Stimulated activated CD8-positive, alpha-beta memory T cell treated with anti-CD3 and anti-CD28 coated beads, Interleukin-7, amount 100 ng/mL, for 48 hours (primary cell): Measurements from ENCODE around the gene SMIM29.
"Not testable (repeated sequence)": the region's sequence is repeated elsewhere in the genome, so short reads cannot be mapped to it uniquely, and the experiment has no call there.

Source experiments
- DNase-seq, 2 donors: peaks; one replicate each; pipeline ENCODE4 v3.0.0-alpha.2; 2020; ENCODE audit warnings: low read depth in 1 of 2; ENCODE audit errors: extremely low read depth in 1 of 2

The SMIM29 gene

GRCh38 chr6:34269658-34270341 is 21.0 kb upstream of the SMIM29 start:
- DNase-seq = not testable (repeated sequence)

- DNase-seq = not testable (repeated sequence)
These were observed 20.3 kb upstream of the SMIM29 start for GRCh38 chr6:34269132-34269531.

GRCh38 chr6:34267746-34268145 is 18.9 kb upstream of the SMIM29 start:
- DNase-seq = no peak

GRCh38 chr6:34263484-34263883 is 14.7 kb upstream of the SMIM29 start:
- DNase-seq = not testable (repeated sequence)

GRCh38 chr6:34260576-34261267 is 11.9 kb upstream of the SMIM29 start:
- DNase-seq = no peak

GRCh38 chr6:34259529-34260069 is 10.8 kb upstream of the SMIM29 start:
- no peak for DNase-seq

GRCh38 chr6:34252395-34252794 is 3.6 kb upstream of the SMIM29 start:
- not testable (repeated sequence) for DNase-seq

- DNase-seq = no peak
These were observed 859 bp upstream of the SMIM29 start for GRCh38 chr6:34249469-34250261.

GRCh38 chr6:34248198-34248726 is 544 bp downstream of the SMIM29 start:
- no peak for DNase-seq

GRCh38 chr6:34247481-34248197 is 1.2 kb downstream of the SMIM29 start:
- DNase-seq = no peak

- peak in 1 of 2 donors; percentile 39 for DNase-seq
These were observed 2.0 kb downstream of the SMIM29 start for GRCh38 chr6:34246563-34247391.

GRCh38 chr6:34246249-34246562 is 2.6 kb downstream of the SMIM29 start:
- no peak for DNase-seq

- not testable (repeated sequence) for DNase-seq
These were observed 3.1 kb downstream of the SMIM29 start for GRCh38 chr6:34245761-34246140.

GRCh38 chr6:34245032-34245760 is 3.6 kb downstream of the SMIM29 start:
- not testable (repeated sequence) for DNase-seq

GRCh38 chr6:34243901-34244884 is 4.6 kb downstream of the SMIM29 start:
- DNase-seq = peak in 1 of 2 donors; percentile 70

GRCh38 chr6:34243131-34243771 is 5.6 kb downstream of the SMIM29 start:
- DNase-seq = no peak
